ENCODE results near the gene MCM8. TPM values are rescaled to one million over a fixed set of nuclear protein-coding genes. Genes with fewer than 3 reads are reported as not detected.
"Not testable (repeated sequence)": the region's sequence is repeated elsewhere in the genome, so short reads cannot be mapped to it uniquely, and the experiment has no call there.

MCM8 gene
- total and polyA plus RNA-seq, 4 donors = 1.6 to 4.7 (median 4.1) TPM

DNA sequence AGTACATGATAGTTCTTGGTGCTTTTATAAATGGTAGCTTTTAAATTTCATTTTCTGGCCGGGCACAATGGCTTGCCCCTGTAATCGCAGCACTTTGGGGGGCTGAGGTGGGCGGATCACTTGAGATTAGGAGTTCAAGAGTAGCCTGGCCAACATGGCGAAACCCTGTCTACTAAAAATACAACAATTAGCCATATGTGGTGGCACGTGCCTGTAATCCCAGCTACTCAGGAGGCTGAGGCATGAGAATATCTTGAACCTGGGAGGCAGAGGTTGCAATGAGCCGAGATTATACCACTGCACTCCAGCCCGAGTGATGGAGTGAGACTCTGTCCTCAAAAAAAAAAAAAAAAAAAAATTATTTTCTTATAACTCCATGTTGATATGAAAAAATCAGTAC lies 67.4 kb downstream of the MCM8 start:
- peaks cover 0 to 4% of the 10 kb centered on the region in 2 donors for H3K36me3 ChIP-seq (ENCODE audit: control insufficient read depth in 1 of 2, insufficient read depth in 2 of 2, low read length in 1 of 2)
- H3K27ac ChIP-seq (ENCODE audit: low read depth in 1 of 2, low read length in 2 of 2) = no peak overlapping the region
- intact Hi-C loops (cut with DNase I) = no loop called here
- 81 to 84% methylated on average over 7 of the region's 7 CpGs for WGBS, 2 donors
- H3K4me1 ChIP-seq (ENCODE audit: control insufficient read depth in 1 of 2, insufficient read depth in 2 of 2, low read length in 2 of 2) = no peaks in the 10 kb centered on the region
- DNase-seq (no peak), ATAC-seq (ENCODE audit: low FRiP score) (no peak)
- H3K9me3 ChIP-seq (ENCODE audit: control insufficient read depth, low read length) = no peaks in the 10 kb centered on the region
- no peak overlapping the region for H3K4me3 ChIP-seq (ENCODE audit: low read length in 2 of 2)
- H3K27me3 ChIP-seq (ENCODE audit: control insufficient read depth in 1 of 2, insufficient read depth in 2 of 2, low read length in 1 of 2) = no peaks in the 10 kb centered on the region

GRCh38 chr20:6024768-6025167 lies 74.3 kb downstream of the MCM8 start:
- Histone ChIP-seq H3K36me3 (ENCODE audit: control insufficient read depth in 1 of 2, insufficient read depth in 2 of 2, low read length in 1 of 2) (peaks cover 0 to 6% of the 10 kb centered on the region in 2 donors), H3K27ac (ENCODE audit: low read depth in 1 of 2, low read length in 2 of 2) (no peak overlapping the region), H3K27me3 (ENCODE audit: control insufficient read depth in 1 of 2, insufficient read depth in 2 of 2, low read length in 1 of 2) (no peaks in the 10 kb centered on the region), H3K4me1 (ENCODE audit: control insufficient read depth in 1 of 2, insufficient read depth in 2 of 2, low read length in 2 of 2) (peaks cover 0 to 8% of the 10 kb centered on the region in 2 donors), H3K9me3 (ENCODE audit: control insufficient read depth, low read length) (no peaks in the 10 kb centered on the region), H3K4me3 (ENCODE audit: low read length in 2 of 2) (no peak overlapping the region)
- ATAC-seq (ENCODE audit: low FRiP score) = no peak
- intact Hi-C loops (cut with DNase I) = no loop called here
- WGBS, 2 donors = 99 to 100% methylated on average over 1 of the region's 1 CpG
- DNase-seq = no peak

DNA sequence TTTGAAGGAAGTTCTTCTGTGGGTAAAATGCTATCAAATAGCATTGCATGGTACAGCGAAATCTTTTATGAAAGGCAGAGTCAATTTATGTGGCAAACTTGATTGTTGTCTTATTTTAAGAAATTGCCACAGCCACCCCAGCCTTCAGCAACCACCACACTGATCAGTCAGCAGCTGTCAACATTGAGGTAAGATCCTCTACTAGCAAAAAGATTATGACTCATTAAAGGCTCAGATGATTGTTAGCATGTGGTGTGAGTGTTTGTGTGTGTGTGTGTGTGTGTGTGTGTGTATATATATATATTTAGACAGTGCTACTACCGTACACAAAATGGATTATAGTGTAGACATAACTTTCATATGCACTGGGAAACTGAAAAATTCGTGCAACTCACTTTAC lies 75.6 kb downstream of the MCM8 start:
- H3K27me3 ChIP-seq (ENCODE audit: control insufficient read depth in 1 of 2, insufficient read depth in 2 of 2, low read length in 1 of 2) = no peaks in the 10 kb centered on the region
- 93 to 97% methylated on average over 3 of the region's 3 CpGs for WGBS, 2 donors
- no peak for ATAC-seq (ENCODE audit: low FRiP score)

GRCh38 chr20:6028818-6029217 lies 78.4 kb downstream of the MCM8 start:
- intact Hi-C loops (cut with DNase I) = no loop called here
- no peaks in the 10 kb centered on the region for H3K9me3 ChIP-seq (ENCODE audit: control insufficient read depth, low read length)
- H3K4me3 ChIP-seq (ENCODE audit: low read length in 2 of 2) = no peak overlapping the region
- H3K36me3 ChIP-seq (ENCODE audit: control insufficient read depth in 1 of 2, insufficient read depth in 2 of 2, low read length in 1 of 2) = peaks cover 0 to 9% of the 10 kb centered on the region in 2 donors
- no peak overlapping the region for H3K27ac ChIP-seq (ENCODE audit: low read depth in 1 of 2, low read length in 2 of 2)
- ATAC-seq (ENCODE audit: low FRiP score) = no peak
- H3K27me3 ChIP-seq (ENCODE audit: control insufficient read depth in 1 of 2, insufficient read depth in 2 of 2, low read length in 1 of 2) = no peaks in the 10 kb centered on the region
- H3K4me1 ChIP-seq (ENCODE audit: control insufficient read depth in 1 of 2, insufficient read depth in 2 of 2, low read length in 2 of 2) = peaks cover 2 to 9% of the 10 kb centered on the region in 2 donors
- DNase-seq = no peak

More for the DNA sequence above, 75.6 kb downstream of the MCM8 start:
- Histone ChIP-seq H3K27ac (ENCODE audit: low read depth in 1 of 2, low read length in 2 of 2) (no peak overlapping the region), H3K4me3 (ENCODE audit: low read length in 2 of 2) (no peak overlapping the region), H3K4me1 (ENCODE audit: control insufficient read depth in 1 of 2, insufficient read depth in 2 of 2, low read length in 2 of 2) (peaks cover 0 to 8% of the 10 kb centered on the region in 2 donors), H3K9me3 (ENCODE audit: control insufficient read depth, low read length) (no peaks in the 10 kb centered on the region), H3K36me3 (ENCODE audit: control insufficient read depth in 1 of 2, insufficient read depth in 2 of 2, low read length in 1 of 2) (peaks cover 0 to 9% of the 10 kb centered on the region in 2 donors)
- DNase-seq = no peak
- intact Hi-C loops (cut with DNase I) = no loop called here

DNA sequence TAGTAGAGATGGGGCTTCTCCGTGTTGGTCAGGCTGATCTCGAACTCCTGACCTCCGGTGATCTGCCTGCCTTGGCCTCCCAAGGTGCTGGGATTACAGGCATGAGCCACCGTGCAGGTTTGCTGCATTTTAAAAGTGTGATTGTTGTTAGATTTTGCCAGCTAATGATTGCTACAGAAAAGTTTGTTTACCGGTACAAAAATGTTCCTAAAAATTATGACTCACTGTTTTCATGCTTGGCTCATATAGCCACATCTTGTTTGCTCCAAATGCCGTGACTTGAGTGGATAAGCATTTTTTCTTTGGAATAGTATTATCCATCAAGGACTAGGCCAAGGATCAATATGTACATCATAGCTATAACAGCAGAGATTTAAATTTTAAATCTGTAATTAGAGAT lies 79.1 kb downstream of the MCM8 start:
- WGBS, 2 donors = 47 to 53% methylated on average over 6 of the region's 6 CpGs
- H3K36me3 ChIP-seq (ENCODE audit: control insufficient read depth in 1 of 2, insufficient read depth in 2 of 2, low read length in 1 of 2) = peaks cover 0 to 9% of the 10 kb centered on the region in 2 donors
- ATAC-seq (ENCODE audit: low FRiP score) (no peak), DNase-seq (no peak)
- H3K9me3 ChIP-seq (ENCODE audit: control insufficient read depth, low read length) = no peaks in the 10 kb centered on the region
- intact Hi-C loops (cut with DNase I) = no loop called here
- H3K4me1 ChIP-seq (ENCODE audit: control insufficient read depth in 1 of 2, insufficient read depth in 2 of 2, low read length in 2 of 2) = peaks cover 5 to 9% of the 10 kb centered on the region in 2 donors
- H3K4me3 ChIP-seq (ENCODE audit: low read length in 2 of 2) = no peak overlapping the region
- H3K27me3 ChIP-seq (ENCODE audit: control insufficient read depth in 1 of 2, insufficient read depth in 2 of 2, low read length in 1 of 2) = no peaks in the 10 kb centered on the region
- no peak overlapping the region for H3K27ac ChIP-seq (ENCODE audit: low read depth in 1 of 2, low read length in 2 of 2)

DNA sequence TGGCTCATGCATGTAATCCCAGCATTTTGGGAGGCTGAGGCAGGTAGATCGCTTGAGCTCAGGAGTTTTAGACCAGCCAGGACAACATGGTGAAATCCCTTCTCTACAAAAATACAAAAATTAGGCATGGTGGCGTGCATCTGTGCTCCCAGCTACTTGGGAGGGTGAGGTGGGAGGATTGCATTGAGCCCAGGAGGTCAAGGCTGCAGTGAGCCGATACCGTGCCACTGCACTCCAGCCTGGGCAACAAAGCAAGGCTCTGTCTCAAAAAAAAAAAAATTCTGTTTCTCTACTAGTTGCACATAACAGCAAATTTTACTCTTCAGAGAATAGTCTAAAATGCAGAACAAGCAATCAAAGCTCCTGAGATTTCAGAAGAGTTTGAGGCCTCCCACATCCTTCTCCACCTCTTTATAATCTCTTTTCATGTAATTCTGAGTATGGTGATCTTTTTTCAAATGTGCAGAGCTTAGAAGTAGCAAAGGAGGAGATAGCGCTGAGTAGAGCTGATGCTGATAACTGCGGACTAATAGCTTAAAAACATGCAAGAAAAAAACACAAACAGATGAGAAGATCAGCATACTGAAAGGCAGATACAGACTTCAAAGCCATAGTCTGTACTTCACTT lies 80.1 kb downstream of the MCM8 start:
- WGBS, 2 donors = 90 to 93% methylated on average over 6 of the region's 6 CpGs
- Histone ChIP-seq H3K27me3 (ENCODE audit: control insufficient read depth in 1 of 2, insufficient read depth in 2 of 2, low read length in 1 of 2) (no peaks in the 10 kb centered on the region), H3K9me3 (ENCODE audit: control insufficient read depth, low read length) (no peaks in the 10 kb centered on the region), H3K4me3 (ENCODE audit: low read length in 2 of 2) (no peak overlapping the region), H3K27ac (ENCODE audit: low read depth in 1 of 2, low read length in 2 of 2) (no peak overlapping the region), H3K36me3 (ENCODE audit: control insufficient read depth in 1 of 2, insufficient read depth in 2 of 2, low read length in 1 of 2) (peaks cover 0 to 6% of the 10 kb centered on the region in 2 donors), H3K4me1 (ENCODE audit: control insufficient read depth in 1 of 2, insufficient read depth in 2 of 2, low read length in 2 of 2) (peaks cover 5 to 9% of the 10 kb centered on the region in 2 donors)
- no peak for ATAC-seq (ENCODE audit: low FRiP score)
- intact Hi-C loops (cut with DNase I) = no loop called here
- DNase-seq = no peak

GRCh38 chr20:6032907-6033306 lies 82.5 kb downstream of the MCM8 start:
- H3K36me3 ChIP-seq (ENCODE audit: control insufficient read depth in 1 of 2, insufficient read depth in 2 of 2, low read length in 1 of 2); H3K4me3 ChIP-seq (ENCODE audit: low read length in 2 of 2); H3K9me3 ChIP-seq (ENCODE audit: control insufficient read depth, low read length); DNase-seq; ATAC-seq (ENCODE audit: low FRiP score); H3K27me3 ChIP-seq (ENCODE audit: control insufficient read depth in 1 of 2, insufficient read depth in 2 of 2, low read length in 1 of 2); H3K4me1 ChIP-seq (ENCODE audit: control insufficient read depth in 1 of 2, insufficient read depth in 2 of 2, low read length in 2 of 2); intact Hi-C loops (cut with DNase I); H3K27ac ChIP-seq (ENCODE audit: low read depth in 1 of 2, low read length in 2 of 2): not testable (repeated sequence)
- WGBS, 2 donors = 95 to 97% methylated on average over 8 of the region's 8 CpGs

DNA sequence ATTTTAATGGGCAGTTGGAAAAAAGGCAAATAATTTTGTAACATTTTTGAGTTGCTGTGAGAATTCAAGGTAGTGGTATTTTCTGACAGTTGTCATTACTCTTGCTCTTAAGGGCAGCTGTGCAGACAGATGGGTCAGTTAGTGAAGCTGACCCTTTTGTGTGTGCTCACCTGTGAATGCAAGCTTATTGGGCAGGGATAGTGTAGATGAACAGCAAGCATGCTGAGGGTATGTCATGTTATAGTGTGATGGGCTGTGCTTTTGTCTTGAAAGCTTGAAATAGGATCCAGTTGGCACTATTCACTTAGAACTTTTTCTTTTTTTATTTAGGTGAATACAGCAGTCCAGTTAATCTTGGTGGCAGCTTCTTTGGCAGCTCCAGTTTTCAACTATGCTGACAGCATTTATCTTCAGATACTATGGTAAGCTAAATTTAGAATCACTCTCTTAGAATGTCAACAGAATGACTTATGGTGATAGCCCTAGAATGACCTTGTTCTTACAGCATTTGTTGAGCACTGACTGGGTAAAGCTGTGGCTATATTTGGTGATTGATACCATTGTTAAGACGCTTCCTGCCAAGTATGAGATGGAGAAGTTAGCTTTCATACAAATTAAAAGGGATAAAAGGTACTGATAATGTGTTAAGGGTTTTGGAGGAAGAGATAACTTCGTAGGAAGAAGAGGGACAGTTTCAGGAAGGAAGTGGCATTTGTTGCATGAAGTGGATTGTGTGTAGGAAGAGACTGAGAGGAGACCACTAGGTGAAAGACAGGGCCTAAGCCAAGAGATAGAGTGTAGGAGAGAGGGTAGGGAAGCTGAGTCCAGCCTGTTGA lies 83.9 kb downstream of the MCM8 start:
- intact Hi-C loops (cut with DNase I) = no loop called here
- WGBS, 2 donors = 13 to 18% methylated on average over 2 of the region's 2 CpGs

DNA sequence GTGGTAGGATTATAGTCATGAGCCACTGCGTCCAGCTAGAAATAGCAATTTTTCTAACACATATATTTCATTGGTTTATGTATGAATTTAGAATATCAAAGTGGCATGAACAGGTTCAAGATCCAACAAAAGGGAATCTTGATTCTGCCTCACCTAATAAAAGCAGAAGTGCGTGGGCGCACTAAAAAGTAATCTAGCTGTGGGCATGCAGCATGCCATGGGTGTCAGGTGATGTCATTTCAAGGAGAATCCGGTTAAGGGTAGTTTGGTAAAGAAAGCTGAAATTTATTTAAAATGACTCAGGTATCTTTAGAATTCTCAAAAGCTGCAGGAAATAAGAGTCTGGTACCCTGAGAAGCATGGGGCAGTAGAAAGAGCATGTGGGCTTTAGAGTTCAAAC lies 85.8 kb downstream of the MCM8 start:
- Histone ChIP-seq H3K27ac (ENCODE audit: low read depth in 1 of 2, low read length in 2 of 2) (no peak overlapping the region), H3K4me3 (ENCODE audit: low read length in 2 of 2) (no peak overlapping the region), H3K27me3 (ENCODE audit: control insufficient read depth in 1 of 2, insufficient read depth in 2 of 2, low read length in 1 of 2) (no peaks in the 10 kb centered on the region), H3K9me3 (ENCODE audit: control insufficient read depth, low read length) (no peaks in the 10 kb centered on the region), H3K4me1 (ENCODE audit: control insufficient read depth in 1 of 2, insufficient read depth in 2 of 2, low read length in 2 of 2) (peaks cover 2 to 5% of the 10 kb centered on the region in 2 donors), H3K36me3 (ENCODE audit: control insufficient read depth in 1 of 2, insufficient read depth in 2 of 2, low read length in 1 of 2) (peaks cover 0 to 8% of the 10 kb centered on the region in 2 donors)
- intact Hi-C loops (cut with DNase I) = no loop called here
- no peak for DNase-seq
- 95 to 97% methylated on average over 4 of the region's 4 CpGs for WGBS, 2 donors
- ATAC-seq (ENCODE audit: low FRiP score) = no peak

More for the DNA sequence above, 83.9 kb downstream of the MCM8 start:
- Histone ChIP-seq H3K36me3 (ENCODE audit: control insufficient read depth in 1 of 2, insufficient read depth in 2 of 2, low read length in 1 of 2) (peaks cover 3 to 7% of the 10 kb centered on the region in 2 donors), H3K4me3 (ENCODE audit: low read length in 2 of 2) (no peak overlapping the region), H3K9me3 (ENCODE audit: control insufficient read depth, low read length) (no peaks in the 10 kb centered on the region), H3K4me1 (ENCODE audit: control insufficient read depth in 1 of 2, insufficient read depth in 2 of 2, low read length in 2 of 2) (peaks cover 4 to 5% of the 10 kb centered on the region in 2 donors), H3K27ac (ENCODE audit: low read depth in 1 of 2, low read length in 2 of 2) (peak overlapping the region in 1 of 2 donors; percentile 57), H3K27me3 (ENCODE audit: control insufficient read depth in 1 of 2, insufficient read depth in 2 of 2, low read length in 1 of 2) (no peaks in the 10 kb centered on the region)
- DNase-seq = no peak
- ATAC-seq (ENCODE audit: low FRiP score) = no peak

Data from aorta (tissue), 5 donors.